Measurements from ENCODE around the gene GDF15. TPM values are rescaled to one million over a fixed set of nuclear protein-coding genes. Genes with fewer than 3 reads are reported as not detected.
A peak's percentile ranks its signal among the peaks of the same experiment; 100 is the strongest.

Gene GDF15
- total RNA-seq, 1 experiment from 2014 or later = 425 TPM

DNA sequence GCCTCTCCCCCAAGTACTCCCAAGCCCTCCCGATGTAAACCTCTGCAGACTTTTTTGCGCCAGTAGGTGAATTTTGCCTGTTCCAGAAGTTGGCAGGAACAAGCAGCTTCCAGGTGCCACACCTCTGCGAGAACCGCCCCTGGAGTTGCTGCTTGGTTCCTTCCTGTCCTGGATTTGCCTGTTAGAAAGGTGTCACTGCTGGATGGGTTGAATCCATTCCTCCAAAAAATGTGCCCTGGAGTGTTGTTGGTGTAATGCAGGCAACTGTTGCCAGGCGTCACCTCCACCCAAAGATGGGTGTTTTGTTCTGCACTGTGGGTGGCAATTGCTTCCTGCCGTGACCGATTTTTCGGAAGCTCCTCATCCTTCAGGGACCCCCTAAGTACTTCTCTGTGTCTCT is 39.9 kb upstream of the GDF15 start:
- Histone ChIP-seq H2AFZ (ENCODE audit: low read depth, low read length, poor library complexity, severe bottlenecking) (no peak overlapping the region), H3K27ac (ENCODE audit: low read depth, low read length) (no peak overlapping the region), H3K9me3 (ENCODE audit: control insufficient read depth in 1 of 2, insufficient read depth in 1 of 2, low read depth in 1 of 2, low read length in 2 of 2) (no peaks in the 10 kb centered on the region), H3K4me2 (ENCODE audit: low read length) (peak overlapping the region; percentile 59), H3K9ac (ENCODE audit: low read length) (0 out of 2 replicates have a peak overlapping the region, but pooled peaks have one; percentile 17), H3K36me3 (ENCODE audit: control insufficient read depth in 1 of 2, insufficient read depth in 2 of 2, low read length in 2 of 2) (no peaks in the 10 kb centered on the region; a peak in 2 of 4 replicates), H3K27me3 (ENCODE audit: insufficient read depth, low read length) (no peaks in the 10 kb centered on the region), H3K79me2 (ENCODE audit: insufficient read depth, low read length) (no peaks in the 10 kb centered on the region), H4K20me1 (ENCODE audit: insufficient read depth) (no peaks in the 10 kb centered on the region), H3K9me2 (ENCODE audit: insufficient read depth) (no peaks in the 10 kb centered on the region), H3K4me3 (replicated peaks in 1 of 2; ENCODE audit: low read depth in 1 of 2, low read length in 2 of 2) (no peak overlapping the region), H3K4me1 (ENCODE audit: control insufficient read depth in 1 of 2, insufficient read depth in 2 of 2, low read length in 2 of 2) (peaks cover 28 to 60% of the 10 kb centered on the region in 2 experiments)
- peak; percentile 53 for ATAC-seq
- POLR2A ChIA-PET = interaction anchor here (1.2 to 1.6 kb wide), 3 partner anchors 8 to 68 kb away, joined by 3 read pairs; partner anchors contain the start of gene GDF15
- CTCF ChIA-PET = interaction anchor here (1.1 kb wide), 1 partner anchor 67 kb away, joined by 4 read pairs; no protein-coding TSS in a partner anchor
- TF ChIP-seq CBX3 (IDR thresholded peaks at IDR 0.05; ENCODE audit: low read depth) = no peak
- no peak for TF ChIP-seq FOSL1 (IDR thresholded peaks at IDR 0.05; ENCODE audit: low read depth)
- TF ChIP-seq ZFX (IDR thresholded peaks at IDR 0.05) = no peak
- no peak for TF ChIP-seq TCF7L2 (IDR thresholded peaks at IDR 0.05; ENCODE audit: borderline replicate concordance, extremely low read depth, insufficient read depth, insufficient read length)
- TF ChIP-seq ZNF274 (IDR thresholded peaks at IDR 0.05; ENCODE audit: low read depth, low read length) = no peak
- TF ChIP-seq, protein P1, sequence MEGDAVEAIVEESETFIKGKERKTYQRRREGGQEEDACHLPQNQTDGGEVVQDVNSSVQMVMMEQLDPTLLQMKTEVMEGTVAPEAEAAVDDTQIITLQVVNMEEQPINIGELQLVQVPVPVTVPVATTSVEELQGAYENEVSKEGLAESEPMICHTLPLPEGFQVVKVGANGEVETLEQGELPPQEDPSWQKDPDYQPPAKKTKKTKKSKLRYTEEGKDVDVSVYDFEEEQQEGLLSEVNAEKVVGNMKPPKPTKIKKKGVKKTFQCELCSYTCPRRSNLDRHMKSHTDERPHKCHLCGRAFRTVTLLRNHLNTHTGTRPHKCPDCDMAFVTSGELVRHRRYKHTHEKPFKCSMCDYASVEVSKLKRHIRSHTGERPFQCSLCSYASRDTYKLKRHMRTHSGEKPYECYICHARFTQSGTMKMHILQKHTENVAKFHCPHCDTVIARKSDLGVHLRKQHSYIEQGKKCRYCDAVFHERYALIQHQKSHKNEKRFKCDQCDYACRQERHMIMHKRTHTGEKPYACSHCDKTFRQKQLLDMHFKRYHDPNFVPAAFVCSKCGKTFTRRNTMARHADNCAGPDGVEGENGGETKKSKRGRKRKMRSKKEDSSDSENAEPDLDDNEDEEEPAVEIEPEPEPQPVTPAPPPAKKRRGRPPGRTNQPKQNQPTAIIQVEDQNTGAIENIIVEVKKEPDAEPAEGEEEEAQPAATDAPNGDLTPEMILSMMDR (IDR thresholded peaks at IDR 0.05 in 2 of 3, conservative IDR thresholded peaks at IDR 0.05 in 1 of 3; ENCODE audit: borderline replicate concordance in 1 of 3, insufficient read depth in 1 of 3, low read depth in 2 of 3, low read length in 2 of 3) = no peak
- TF ChIP-seq YY1 (IDR thresholded peaks at IDR 0.05; ENCODE audit: extremely low read depth, insufficient replicate concordance, low read depth, low read length) = no peak
- TF ChIP-seq SRF (IDR thresholded peaks at IDR 0.05; ENCODE audit: low read depth) = no peak
- no peak for TF ChIP-seq EGR1 (IDR thresholded peaks at IDR 0.05; ENCODE audit: low read depth)
- TF ChIP-seq ELF1 (IDR thresholded peaks at IDR 0.05; ENCODE audit: borderline replicate concordance, low read depth) = no peak
- RAD21 ChIA-PET (ENCODE audit: low non-redundant PET in 1 of 2, low total read pairs in 2 of 2, uncharacterized antibody in 2 of 2, unreplicated experiment in 2 of 2) = interaction anchor here in 1 of 2 experiments (0.7 kb wide), 1 partner anchor 138 kb away, joined by 5 read pairs; no protein-coding TSS in a partner anchor
- DNase-seq (ENCODE audit: low read depth, low spot score) = no peak
- no TSS peak for BruUV-seq (replicated peaks)
- intact Hi-C loops (cut with micrococcal nuclease) = no loop called here

Data from HCT116 (cell line).